Stimulated activated CD4-positive, alpha-beta T cell treated with anti-CD3 and anti-CD28 coated beads, TNF-alpha, amount 100 ng/mL, for 48 hours (primary cell): Measurements from ENCODE around the gene CGNL1.

Experiments used
- DNase-seq, 3 donors: peaks; one replicate each; pipeline ENCODE4 v3.0.0-alpha.2; 2020; ENCODE audit warnings: low read depth in 3 of 3

Gene CGNL1

GRCh38 chr15:57458356-57458781, 82.1 kb downstream of the CGNL1 start:
- no peak for DNase-seq

- no peak for DNase-seq
These were observed 84.0 kb downstream of the CGNL1 start for GRCh38 chr15:57460208-57460816.

- no peak for DNase-seq
These were observed 85.2 kb downstream of the CGNL1 start for GRCh38 chr15:57461541-57461940.

GRCh38 chr15:57462381-57462780, 86.1 kb downstream of the CGNL1 start:
- no peak for DNase-seq

- DNase-seq = no peak
These were observed 87.1 kb downstream of the CGNL1 start for GRCh38 chr15:57463360-57463759.

- DNase-seq = no peak
These were observed 88.2 kb downstream of the CGNL1 start for GRCh38 chr15:57464480-57464879.

GRCh38 chr15:57468486-57468885, 92.2 kb downstream of the CGNL1 start:
- no peak for DNase-seq

- DNase-seq = no peak
These were observed 94.2 kb downstream of the CGNL1 start for GRCh38 chr15:57470543-57470942.

GRCh38 chr15:57472861-57473260, 96.6 kb downstream of the CGNL1 start:
- DNase-seq = no peak

GRCh38 chr15:57476533-57476975, 100.2 kb downstream of the CGNL1 start:
- no peak for DNase-seq

- no peak for DNase-seq
These were observed 101.6 kb downstream of the CGNL1 start for GRCh38 chr15:57477736-57478522.

GRCh38 chr15:57479005-57479404, 102.7 kb downstream of the CGNL1 start:
- DNase-seq = no peak

GRCh38 chr15:57481038-57481705, 104.9 kb downstream of the CGNL1 start:
- no peak for DNase-seq

GRCh38 chr15:57485869-57486268, 109.6 kb downstream of the CGNL1 start:
- no peak for DNase-seq

- no peak for DNase-seq
These were observed 110.5 kb downstream of the CGNL1 start for GRCh38 chr15:57486833-57487232.

- DNase-seq = no peak
These were observed 112.8 kb downstream of the CGNL1 start for GRCh38 chr15:57489122-57489521.

- no peak for DNase-seq
These were observed 117.0 kb downstream of the CGNL1 start for GRCh38 chr15:57493351-57493750.

- no peak for DNase-seq
These were observed 118.3 kb downstream of the CGNL1 start for GRCh38 chr15:57494581-57494980.

GRCh38 chr15:57495041-57495440, 118.7 kb downstream of the CGNL1 start:
- DNase-seq = no peak

GRCh38 chr15:57495554-57496165, 119.4 kb downstream of the CGNL1 start:
- DNase-seq = no peak

GRCh38 chr15:57496594-57496945, 120.3 kb downstream of the CGNL1 start:
- DNase-seq = no peak
